ENCODE data around the gene MTMR10. TPM values are rescaled to one million over a fixed set of nuclear protein-coding genes. Genes with fewer than 3 reads are reported as not detected.
A peak's percentile ranks its signal among the peaks of the same experiment; 100 is the strongest.

The MTMR10 gene
- total RNA-seq (10 to 100 TPM; 40.4 to 40.8 TPM), polyA plus RNA-seq (1 to 10 TPM; 3.4 to 9.8 (median 4.6) TPM), total RNA-seq (36.1 to 72.8 (median 61.7) reads per million in 6 experiments)

- Mint-ChIP-seq H3K4me1 (peaks cover 13 to 48% (median 34%) of the 10 kb centered on the region in 4 donors), H3K36me3 (peaks cover 0 to 12% (median 0%) of the 10 kb centered on the region in 3 donors), H3K4me3 (peak within 1 kb of the TSS; percentile 93 to 98 (median 96)), H3K9me3 (no peaks in the 10 kb centered on the region), H3K27me3 (no peaks in the 10 kb centered on the region), H3K27ac (peak within 1 kb of the TSS; percentile 90 to 97 (median 94))
- ATAC-seq (peak; percentile 92 to 93), DNase-seq (peak; percentile 58 to 91 (median 73))
- POLR2A ChIA-PET = interaction anchor here (0.7 to 2.6 kb wide), 6 partner anchors 16 to 273 kb away, joined by 3 to 45 read pairs (median 4); partner anchors contain the start of gene FAN1
Observed at GRCh38 chr15:30991255-30992235, at the start of gene MTMR10. Gene MTMR10 (minus strand): TSS chr15:30991628. CDS start chr15:30991506, 122 bp downstream.

- no peaks in the 10 kb centered on the region for H3K4me1 Mint-ChIP-seq
- ATAC-seq = no peak
- H3K27ac Mint-ChIP-seq = peak overlapping the region in 1 of 10 donors; percentile 31
- POLR2A ChIA-PET = no interaction called here
- H3K36me3 Mint-ChIP-seq = no peaks in the 10 kb centered on the region
- no peak overlapping the region for H3K4me3 Mint-ChIP-seq
- H3K9me3 Mint-ChIP-seq = no peaks in the 10 kb centered on the region
- H3K27me3 Mint-ChIP-seq = peaks cover 0 to 8% (median 4%) of the 10 kb centered on the region in 5 donors
- no peak for DNase-seq
Observed at GRCh38 chr15:31040611-31041010, 49.2 kb upstream of the MTMR10 start.

- no peak for ATAC-seq
- Mint-ChIP-seq H3K27ac (no peak overlapping the region), H3K4me1 (no peaks in the 10 kb centered on the region), H3K9me3 (no peaks in the 10 kb centered on the region), H3K36me3 (no peaks in the 10 kb centered on the region), H3K27me3 (peaks cover 0 to 8% (median 4%) of the 10 kb centered on the region in 5 donors), H3K4me3 (no peak overlapping the region)
- POLR2A ChIA-PET = no interaction called here
- DNase-seq = no peak
Observed at GRCh38 chr15:31039961-31040360, 48.5 kb upstream of the MTMR10 start.

- no peak for ATAC-seq
- H3K27ac Mint-ChIP-seq = no peak overlapping the region
- H3K36me3 Mint-ChIP-seq = no peaks in the 10 kb centered on the region
- no peak for DNase-seq
- H3K9me3 Mint-ChIP-seq = no peaks in the 10 kb centered on the region
- H3K4me3 Mint-ChIP-seq = no peak overlapping the region
- POLR2A ChIA-PET = no interaction called here
- H3K4me1 Mint-ChIP-seq = peaks cover 0 to 7% (median 0%) of the 10 kb centered on the region in 4 donors
- H3K27me3 Mint-ChIP-seq = peaks cover 0 to 8% (median 4%) of the 10 kb centered on the region in 5 donors
Observed at GRCh38 chr15:31037731-31038477, 46.5 kb upstream of the MTMR10 start.

- DNase-seq = no peak
- peak overlapping the region in 1 of 10 donors; percentile 68 for H3K27ac Mint-ChIP-seq
Observed at GRCh38 chr15:31036783-31037182, 45.4 kb upstream of the MTMR10 start.

GRCh38 chr15:31035610-31036009, 44.2 kb upstream of the MTMR10 start:
- no peak for ATAC-seq
- H3K4me3 Mint-ChIP-seq = no peak overlapping the region
- H3K27ac Mint-ChIP-seq = no peak overlapping the region
- H3K36me3 Mint-ChIP-seq = no peaks in the 10 kb centered on the region
- peaks cover 0 to 14% (median 0%) of the 10 kb centered on the region in 4 donors for H3K4me1 Mint-ChIP-seq
- POLR2A ChIA-PET = interaction anchor here (0.7 kb wide), 1 partner anchor 10 kb away, joined by 4 read pairs; no protein-coding TSS in a partner anchor
- no peak for DNase-seq
- H3K27me3 Mint-ChIP-seq = peaks cover 0 to 8% (median 0%) of the 10 kb centered on the region in 5 donors
- no peaks in the 10 kb centered on the region for H3K9me3 Mint-ChIP-seq

More at GRCh38 chr15:31036783-31037182, 45.4 kb upstream of the MTMR10 start:
- POLR2A ChIA-PET = no interaction called here
- Mint-ChIP-seq H3K36me3 (no peaks in the 10 kb centered on the region), H3K9me3 (no peaks in the 10 kb centered on the region), H3K4me3 (no peak overlapping the region), H3K27me3 (peaks cover 0 to 8% (median 1%) of the 10 kb centered on the region in 5 donors), H3K4me1 (peaks cover 0 to 8% (median 0%) of the 10 kb centered on the region in 4 donors)
- ATAC-seq = no peak

- ATAC-seq = no peak
- Mint-ChIP-seq H3K27ac (no peak overlapping the region), H3K36me3 (no peaks in the 10 kb centered on the region), H3K4me3 (no peak overlapping the region), H3K4me1 (peaks cover 0 to 14% (median 0%) of the 10 kb centered on the region in 4 donors), H3K27me3 (peaks cover 0 to 6% (median 0%) of the 10 kb centered on the region in 5 donors), H3K9me3 (no peaks in the 10 kb centered on the region)
- DNase-seq = no peak
- POLR2A ChIA-PET = no interaction called here
Observed at GRCh38 chr15:31034152-31034551, 42.7 kb upstream of the MTMR10 start.

GRCh38 chr15:31032961-31033371, 41.5 kb upstream of the MTMR10 start:
- Mint-ChIP-seq H3K27ac (no peak overlapping the region), H3K36me3 (no peaks in the 10 kb centered on the region), H3K4me3 (no peak overlapping the region), H3K9me3 (no peaks in the 10 kb centered on the region), H3K27me3 (peaks cover 0 to 9% (median 0%) of the 10 kb centered on the region in 5 donors), H3K4me1 (peaks cover 0 to 16% (median 0%) of the 10 kb centered on the region in 4 donors)
- ATAC-seq (no peak), DNase-seq (no peak)
- POLR2A ChIA-PET = no interaction called here

GRCh38 chr15:31031471-31032067, 40.1 kb upstream of the MTMR10 start:
- ATAC-seq = no peak
- no peak for DNase-seq
- Mint-ChIP-seq H3K9me3 (no peaks in the 10 kb centered on the region), H3K4me1 (peaks cover 0 to 16% (median 0%) of the 10 kb centered on the region in 4 donors), H3K27me3 (peaks cover 0 to 7% (median 0%) of the 10 kb centered on the region in 5 donors), H3K27ac (no peak overlapping the region), H3K36me3 (no peaks in the 10 kb centered on the region), H3K4me3 (no peak overlapping the region)
- POLR2A ChIA-PET = no interaction called here

GRCh38 chr15:31027910-31028578, 36.6 kb upstream of the MTMR10 start:
- Mint-ChIP-seq H3K27ac (no peak overlapping the region), H3K4me3 (no peak overlapping the region), H3K27me3 (peaks cover 0 to 7% (median 0%) of the 10 kb centered on the region in 5 donors), H3K4me1 (peaks cover 0 to 19% (median under 1%) of the 10 kb centered on the region in 4 donors), H3K9me3 (no peaks in the 10 kb centered on the region), H3K36me3 (no peaks in the 10 kb centered on the region)
- no peak for ATAC-seq
- no peak for DNase-seq
- POLR2A ChIA-PET = interaction anchor here (0.8 kb wide), 1 partner anchor 14 kb away, joined by 3 read pairs; no protein-coding TSS in a partner anchor

- H3K27me3 Mint-ChIP-seq = peaks cover 0 to 11% (median 0%) of the 10 kb centered on the region in 5 donors
- peaks cover 0 to 25% (median under 1%) of the 10 kb centered on the region in 4 donors for H3K4me1 Mint-ChIP-seq
- no peaks in the 10 kb centered on the region for H3K9me3 Mint-ChIP-seq
- POLR2A ChIA-PET = interaction anchor here (1.0 kb wide), 1 partner anchor 12 kb away, joined by 4 read pairs; no protein-coding TSS in a partner anchor
- H3K36me3 Mint-ChIP-seq = no peaks in the 10 kb centered on the region
- no peak overlapping the region for H3K4me3 Mint-ChIP-seq
- no peak for DNase-seq
- no peak for ATAC-seq
- H3K27ac Mint-ChIP-seq = no peak overlapping the region
Observed at GRCh38 chr15:31025996-31026395, 34.6 kb upstream of the MTMR10 start.
